GM12878 (cell line): ENCODE results near the gene CCL22. TPM values are rescaled to one million over a fixed set of nuclear protein-coding genes. Genes with fewer than 3 reads are reported as not detected.

ENCODE experiments used
- CREM ChIP-seq: IDR thresholded peaks from 2 replicates; pipeline ENCODE4 v1.6.1; 2014; ENCODE audit warnings: antibody characterized with exemption, low read depth
- HDAC6 ChIP-seq: fragments of 200-600 bp; sonication (generic); IDR thresholded peaks from one replicate; pipeline ENCODE4 v1.8.0; 2017; ENCODE audit warnings: antibody characterized with exemption; ENCODE audit not compliant: unreplicated experiment
- MTA2 ChIP-seq: fragments of 450-650 bp; IDR thresholded peaks from 2 replicates; pipeline ENCODE4 v1.6.1; 2016; ENCODE audit warnings: low read depth, mild to moderate bottlenecking, moderate library complexity
- MYB ChIP-seq: fragments of 150-350 bp; IDR thresholded peaks from 2 replicates; pipeline ENCODE4 v1.6.1; 2014; ENCODE audit warnings: mild to moderate bottlenecking, low read depth, low read length, borderline replicate concordance
- MYC ChIP-seq: IDR thresholded peaks from 2 replicates; pipeline ENCODE4 v1.6.1; 2011; ENCODE audit warnings: mild to moderate bottlenecking, low read length, moderate library complexity, inconsistent platforms; ENCODE audit not compliant: insufficient read depth, insufficient replicate concordance, insufficient read length, severe bottlenecking
- NR2C2 ChIP-seq: IDR thresholded peaks from 2 replicates; pipeline ENCODE4 v1.6.1; 2011; ENCODE audit warnings: borderline replicate concordance, low read depth; ENCODE audit not compliant: control insufficient read depth, insufficient read length
- PKNOX1 ChIP-seq: fragments of 450-650 bp; IDR thresholded peaks from 2 replicates; pipeline ENCODE4 v1.6.1; 2016; ENCODE audit warnings: mild to moderate bottlenecking
- POLR2AphosphoS2 ChIP-seq: IDR thresholded peaks from 2 replicates; pipeline ENCODE4 v1.6.1; 2011; ENCODE audit warnings: low read depth, mild to moderate bottlenecking, low read length, improper control_type of control experiment, moderate library complexity
- POU2F2 ChIP-seq: IDR thresholded peaks from 3 replicates; pipeline ENCODE4 v1.6.1; 2011; ENCODE audit warnings: low read depth, mild to moderate bottlenecking, low read length, borderline replicate concordance
- RELA ChIP-seq: fragments of 450-650 bp; IDR thresholded peaks from 2 replicates; pipeline ENCODE4 v1.8.0; 2014; ENCODE audit warnings: borderline replicate concordance; ENCODE audit not compliant: partially characterized antibody
- RFX5 ChIP-seq: IDR thresholded peaks from 2 replicates; pipeline ENCODE4 v1.6.1; 2011; ENCODE audit warnings: low read depth, low read length, improper control_type of control experiment
- SMAD1 ChIP-seq: fragments of 450-650 bp; IDR thresholded peaks from 2 replicates; pipeline ENCODE4 v1.6.1; 2018; ENCODE audit warnings: mild to moderate bottlenecking, low read depth; ENCODE audit not compliant: partially characterized antibody
- TARDBP ChIP-seq: IDR thresholded peaks from 2 replicates; pipeline ENCODE4 v1.6.1; 2016; ENCODE audit warnings: borderline replicate concordance
- TCF7 ChIP-seq: IDR thresholded peaks from 2 replicates; pipeline ENCODE4 v1.6.1; 2014; ENCODE audit warnings: antibody characterized with exemption, borderline replicate concordance
- ZBTB33 ChIP-seq: fragments of 450-650 bp; IDR thresholded peaks from 2 replicates; pipeline ENCODE4 v1.6.1; 2017; ENCODE audit warnings: mild to moderate bottlenecking
- ZZZ3 ChIP-seq: IDR thresholded peaks from 2 replicates; pipeline ENCODE4 v1.6.1; 2011; ENCODE audit warnings: low read depth; ENCODE audit not compliant: control insufficient read depth, insufficient read length
- polyA plus RNA-seq, 11 experiments: library from polyadenylated mRNA; depleted of rRNA in 4 of 11; unstranded in 6 of 11; stranded (reverse) in 5 of 11; fragments of >200 nt; fragmentation: Nextera tagmentation in 4 of 11; fragmentation: Illumina TruSeq in 1 of 11; extraction: Ambion mirVana in 4 of 11; extraction: Trizol in 1 of 11; gene quantifications; 1 replicate in 1 of 11; 2 replicates in 10 of 11; pipeline versions ENCODE4 v1.2.1 to v1.2.3, GENCODE V29; 2011 to 2016; ENCODE audit warnings: inconsistent platforms in 2 of 11, missing spikeins in 2 of 11, low read depth in 1 of 11
- total RNA-seq, 4 experiments: library from RNA; depleted of rRNA in 3 of 4; stranded (reverse); fragments of >200 nt in 3 of 4; fragmentation: Illumina TruSeq in 1 of 4; extraction: Trizol in 1 of 4; gene quantifications; 2 replicates each; pipeline versions ENCODE4 v1.2.1 to v1.2.3, GENCODE V29; 2013 to 2021
- TF ChIP-seq, protein P1 (sequence below): IDR thresholded peaks from 2 replicates; pipeline ENCODE4 v1.6.1; 2012; ENCODE audit warnings: low read depth, low read length, improper control_type of control experiment
- TF ChIP-seq, protein P2 (sequence below): fragments of 150-350 bp; IDR thresholded peaks from 2 replicates; pipeline ENCODE4 v1.6.1; 2016; ENCODE audit warnings: low read depth, low read length
- TF ChIP-seq, protein P3 (sequence below): fragments of 450-650 bp; IDR thresholded peaks from 2 replicates; pipeline ENCODE4 v1.6.1; 2017; ENCODE audit warnings: antibody characterized with exemption, mild to moderate bottlenecking, moderate library complexity

CCL22 gene
- total and polyA plus RNA-seq, 10 of the 15 experiments (the other 5 are each of a cell fraction or from before 2014, with no cell fraction given): 38.0 to 704 (median 349) TPM

DNA sequence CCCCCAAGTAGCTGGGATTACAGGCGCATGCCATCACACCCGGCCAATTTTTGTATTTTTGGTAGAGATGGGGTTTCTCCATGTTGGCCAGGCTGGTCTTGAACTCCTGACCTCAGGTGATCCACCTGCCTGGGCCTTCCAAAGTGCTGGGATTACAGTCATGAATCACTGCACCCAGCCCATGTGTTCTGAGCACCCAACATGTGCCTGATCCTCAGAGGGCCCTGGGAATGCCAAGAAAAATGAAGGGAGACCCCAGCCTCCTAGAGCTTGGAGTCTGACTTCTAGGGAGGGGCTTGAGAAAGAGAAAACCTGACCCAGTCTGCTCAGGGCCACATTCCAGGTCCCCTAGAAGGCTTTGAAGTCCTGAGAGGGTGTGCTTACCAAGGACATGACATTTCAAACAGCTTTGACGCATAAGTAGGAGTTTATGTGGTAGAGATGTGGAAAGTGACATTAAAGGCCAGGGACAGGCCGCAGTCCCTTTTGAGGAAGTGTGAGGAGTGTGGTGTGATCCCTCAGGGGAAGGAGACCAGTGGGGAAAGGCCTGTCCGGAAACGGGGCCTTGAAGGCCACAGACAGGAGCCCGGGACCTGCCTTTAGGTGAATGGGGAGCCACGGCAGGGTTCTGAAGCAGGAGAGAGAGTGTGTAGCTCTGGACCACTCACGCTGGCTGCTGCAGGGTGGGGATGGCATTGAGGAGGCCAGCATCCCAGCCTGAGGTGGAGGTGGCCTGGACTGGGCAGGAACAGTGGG lies 1.1 kb upstream of the CCL22 start (continued):
- no peak for TF ChIP-seq POLR2AphosphoS2
- no peak for TF ChIP-seq HDAC6
- peak; percentile 73; the same call in 1 of the 2 replicates for TF ChIP-seq CREM
- no peak for TF ChIP-seq ZZZ3
- TF ChIP-seq MYC: no peak
- TF ChIP-seq PKNOX1: peak; percentile 5; the same call in 1 of the 2 replicates
- TF ChIP-seq MYB: no peak
- TF ChIP-seq RFX5: no peak
- TF ChIP-seq MTA2: peak; percentile 72
- TF ChIP-seq, protein P1, sequence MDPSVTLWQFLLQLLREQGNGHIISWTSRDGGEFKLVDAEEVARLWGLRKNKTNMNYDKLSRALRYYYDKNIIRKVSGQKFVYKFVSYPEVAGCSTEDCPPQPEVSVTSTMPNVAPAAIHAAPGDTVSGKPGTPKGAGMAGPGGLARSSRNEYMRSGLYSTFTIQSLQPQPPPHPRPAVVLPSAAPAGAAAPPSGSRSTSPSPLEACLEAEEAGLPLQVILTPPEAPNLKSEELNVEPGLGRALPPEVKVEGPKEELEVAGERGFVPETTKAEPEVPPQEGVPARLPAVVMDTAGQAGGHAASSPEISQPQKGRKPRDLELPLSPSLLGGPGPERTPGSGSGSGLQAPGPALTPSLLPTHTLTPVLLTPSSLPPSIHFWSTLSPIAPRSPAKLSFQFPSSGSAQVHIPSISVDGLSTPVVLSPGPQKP: no peak
- TF ChIP-seq RELA: peak; percentile 13
- TF ChIP-seq, protein P2, sequence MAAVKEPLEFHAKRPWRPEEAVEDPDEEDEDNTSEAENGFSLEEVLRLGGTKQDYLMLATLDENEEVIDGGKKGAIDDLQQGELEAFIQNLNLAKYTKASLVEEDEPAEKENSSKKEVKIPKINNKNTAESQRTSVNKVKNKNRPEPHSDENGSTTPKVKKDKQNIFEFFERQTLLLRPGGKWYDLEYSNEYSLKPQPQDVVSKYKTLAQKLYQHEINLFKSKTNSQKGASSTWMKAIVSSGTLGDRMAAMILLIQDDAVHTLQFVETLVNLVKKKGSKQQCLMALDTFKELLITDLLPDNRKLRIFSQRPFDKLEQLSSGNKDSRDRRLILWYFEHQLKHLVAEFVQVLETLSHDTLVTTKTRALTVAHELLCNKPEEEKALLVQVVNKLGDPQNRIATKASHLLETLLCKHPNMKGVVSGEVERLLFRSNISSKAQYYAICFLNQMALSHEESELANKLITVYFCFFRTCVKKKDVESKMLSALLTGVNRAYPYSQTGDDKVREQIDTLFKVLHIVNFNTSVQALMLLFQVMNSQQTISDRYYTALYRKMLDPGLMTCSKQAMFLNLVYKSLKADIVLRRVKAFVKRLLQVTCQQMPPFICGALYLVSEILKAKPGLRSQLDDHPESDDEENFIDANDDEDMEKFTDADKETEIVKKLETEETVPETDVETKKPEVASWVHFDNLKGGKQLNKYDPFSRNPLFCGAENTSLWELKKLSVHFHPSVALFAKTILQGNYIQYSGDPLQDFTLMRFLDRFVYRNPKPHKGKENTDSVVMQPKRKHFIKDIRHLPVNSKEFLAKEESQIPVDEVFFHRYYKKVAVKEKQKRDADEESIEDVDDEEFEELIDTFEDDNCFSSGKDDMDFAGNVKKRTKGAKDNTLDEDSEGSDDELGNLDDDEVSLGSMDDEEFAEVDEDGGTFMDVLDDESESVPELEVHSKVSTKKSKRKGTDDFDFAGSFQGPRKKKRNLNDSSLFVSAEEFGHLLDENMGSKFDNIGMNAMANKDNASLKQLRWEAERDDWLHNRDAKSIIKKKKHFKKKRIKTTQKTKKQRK: no peak
- no peak for TF ChIP-seq NR2C2
- TF ChIP-seq POU2F2: peak; percentile 56; the same call in 1 of the 3 replicates
- TF ChIP-seq, protein P3, sequence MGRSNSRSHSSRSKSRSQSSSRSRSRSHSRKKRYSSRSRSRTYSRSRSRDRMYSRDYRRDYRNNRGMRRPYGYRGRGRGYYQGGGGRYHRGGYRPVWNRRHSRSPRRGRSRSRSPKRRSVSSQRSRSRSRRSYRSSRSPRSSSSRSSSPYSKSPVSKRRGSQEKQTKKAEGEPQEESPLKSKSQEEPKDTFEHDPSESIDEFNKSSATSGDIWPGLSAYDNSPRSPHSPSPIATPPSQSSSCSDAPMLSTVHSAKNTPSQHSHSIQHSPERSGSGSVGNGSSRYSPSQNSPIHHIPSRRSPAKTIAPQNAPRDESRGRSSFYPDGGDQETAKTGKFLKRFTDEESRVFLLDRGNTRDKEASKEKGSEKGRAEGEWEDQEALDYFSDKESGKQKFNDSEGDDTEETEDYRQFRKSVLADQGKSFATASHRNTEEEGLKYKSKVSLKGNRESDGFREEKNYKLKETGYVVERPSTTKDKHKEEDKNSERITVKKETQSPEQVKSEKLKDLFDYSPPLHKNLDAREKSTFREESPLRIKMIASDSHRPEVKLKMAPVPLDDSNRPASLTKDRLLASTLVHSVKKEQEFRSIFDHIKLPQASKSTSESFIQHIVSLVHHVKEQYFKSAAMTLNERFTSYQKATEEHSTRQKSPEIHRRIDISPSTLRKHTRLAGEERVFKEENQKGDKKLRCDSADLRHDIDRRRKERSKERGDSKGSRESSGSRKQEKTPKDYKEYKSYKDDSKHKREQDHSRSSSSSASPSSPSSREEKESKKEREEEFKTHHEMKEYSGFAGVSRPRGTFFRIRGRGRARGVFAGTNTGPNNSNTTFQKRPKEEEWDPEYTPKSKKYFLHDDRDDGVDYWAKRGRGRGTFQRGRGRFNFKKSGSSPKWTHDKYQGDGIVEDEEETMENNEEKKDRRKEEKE: no peak
- TF ChIP-seq ZBTB33: no peak
- TF ChIP-seq SMAD1: no peak
- no peak for TF ChIP-seq TARDBP
- TF ChIP-seq TCF7: peak; percentile 55; the same call in 1 of the 2 replicates
